A549 (cell line): ENCODE data around the gene COPA. TPM values are rescaled to one million over a fixed set of nuclear protein-coding genes. Genes with fewer than 3 reads are reported as not detected.
A peak's percentile ranks its signal among the peaks of the same experiment; 100 is the strongest.

Experiments used
- ATAC-seq, 2 experiments: fragments of 200-7000 bp in 1 of 2; fragments of >200 bp in 1 of 2; cut with Nextera tagmentation in 1 of 2; cut with Tn5 transposase in 1 of 2; 3 replicates each; pipeline versions ENCODE4 v1.8.0 to v1.9.1; 2018 to 2020; ENCODE audit warnings: mild to moderate bottlenecking in 1 of 2, moderate library complexity in 1 of 2
- CTCF ChIA-PET: fragments of 300-600 bp; sonication (Branson Sonifier 250); formaldehyde crosslinking; extraction: SDS; loops from one replicate; lab custom pipeline; 2021; ENCODE audit warnings: antibody characterized with exemption, inconsistent platforms; lab: Yijun Ruan, JAX
- POLR2A ChIA-PET: fragments of 350-600 bp; formaldehyde crosslinking; extraction: SDS; loops from one replicate; lab custom pipeline; 2021; ENCODE audit warnings: antibody characterized with exemption, inconsistent platforms; lab: Yijun Ruan, JAX
- DNase-seq, 2 experiments: peaks; one replicate each; pipeline versions ENCODE4 v3.0.0 to v3.0.0-alpha.2; 2011 to 2016; ENCODE audit warnings: low read depth in 1 of 2, low spot score in 1 of 2
- FAIRE-seq: peaks from 2 replicates; lab custom pipeline; 2011; peaks lifted over from hg19 to GRCh38; lab: Jason Lieb, UNC
- H3K27ac ChIP-seq, 2 experiments: fragments of >200 bp; sonication (Bioruptor Twin); formaldehyde crosslinking; 3 replicates each; pipeline ENCODE4 v1.5.1; 2016 to 2017
- H3K4me1 ChIP-seq: fragments of >200 bp; sonication (Bioruptor Twin); formaldehyde crosslinking; 3 replicates; pipeline ENCODE4 v1.6.1; 2016
- H3K4me2 ChIP-seq: fragments of >200 bp; sonication (Bioruptor Twin); formaldehyde crosslinking; 3 replicates; pipeline ENCODE4 v1.6.1; 2016
- H3K4me3 ChIP-seq: fragments of >200 bp; sonication (Bioruptor Twin); formaldehyde crosslinking; 3 replicates; pipeline ENCODE4 v1.5.1; 2016
- H3K9me3 ChIP-seq: fragments of >200 bp; sonication (Bioruptor Twin); formaldehyde crosslinking; 3 replicates; pipeline ENCODE4 v1.6.1; 2016
- ATOH8 ChIP-seq: fragments of 250-450 bp; sonication (Bioruptor Pico); IDR thresholded peaks from 2 replicates; pipeline ENCODE4 v1.5.0; 2020; ENCODE audit warnings: low read depth, mild to moderate bottlenecking, moderate library complexity
- BHLHE40 ChIP-seq: IDR thresholded peaks from 2 replicates; pipeline ENCODE4 v1.6.1; 2012; ENCODE audit warnings: low read depth, low read length, inconsistent platforms
- CBX2 ChIP-seq: fragments of 200-600 bp; sonication (generic); IDR thresholded peaks from 2 replicates; pipeline ENCODE4 v1.6.1; 2016; ENCODE audit warnings: low read depth, mild to moderate bottlenecking, borderline replicate concordance
- CBX8 ChIP-seq: fragments of 200-600 bp; sonication (generic); IDR thresholded peaks from 2 replicates; pipeline ENCODE4 v1.6.1; 2016
- CEBPB ChIP-seq, 2 experiments: fragments of >200 bp in 1 of 2; sonication (Bioruptor Twin) in 1 of 2; formaldehyde crosslinking in 1 of 2; IDR thresholded peaks; 2 replicates each; pipeline ENCODE4 v1.6.1; 2012 to 2016
- CHD4 ChIP-seq: fragments of 200-600 bp; sonication (generic); IDR thresholded peaks from 2 replicates; pipeline ENCODE4 v1.6.1; 2016; ENCODE audit warnings: antibody characterized with exemption, mild to moderate bottlenecking, borderline replicate concordance
- EHF ChIP-seq: fragments of 250-450 bp; sonication (Bioruptor Pico); IDR thresholded peaks from 2 replicates; pipeline ENCODE4 v1.5.0; 2020; ENCODE audit warnings: mild to moderate bottlenecking
- HDAC2 ChIP-seq: fragments of 200-600 bp; sonication (generic); IDR thresholded peaks from 2 replicates; pipeline ENCODE4 v1.6.1; 2016
- HES2 ChIP-seq: fragments of >200 bp; sonication (Bioruptor Twin); formaldehyde crosslinking; IDR thresholded peaks from 2 replicates; pipeline ENCODE4 v1.6.1; 2016
- HOXB5 ChIP-seq: fragments of 250-450 bp; sonication (Bioruptor Pico); IDR thresholded peaks from 2 replicates; pipeline ENCODE4 v1.5.0; 2020; ENCODE audit warnings: mild to moderate bottlenecking, moderate library complexity
- JUN ChIP-seq, 2 experiments: fragments of >200 bp; sonication (Bioruptor Twin); formaldehyde crosslinking; IDR thresholded peaks; 2 replicates in 1 of 2; 3 replicates in 1 of 2; pipeline ENCODE4 v1.6.1; 2016 to 2017
- KDM5A ChIP-seq: fragments of 200-600 bp; sonication (generic); IDR thresholded peaks from 2 replicates; pipeline ENCODE4 v1.6.1; 2016; ENCODE audit warnings: antibody characterized with exemption, mild to moderate bottlenecking
- MAFK ChIP-seq: fragments of 450-650 bp; IDR thresholded peaks from 2 replicates; pipeline ENCODE4 v1.6.1; 2014; ENCODE audit not compliant: partially characterized antibody
- MYC ChIP-seq: IDR thresholded peaks from 2 replicates; pipeline ENCODE4 v1.6.1; 2012; ENCODE audit warnings: mild to moderate bottlenecking, inconsistent platforms, low read length, improper control_type of control experiment, borderline replicate concordance
- NPAS2 ChIP-seq: fragments of 250-450 bp; sonication (Bioruptor Pico); IDR thresholded peaks from 2 replicates; pipeline ENCODE4 v1.8.0; 2022; ENCODE audit warnings: mild to moderate bottlenecking, moderate library complexity, borderline replicate concordance
- NR3C1 ChIP-seq: fragments of >200 bp; sonication (Bioruptor Twin); formaldehyde crosslinking; IDR thresholded peaks from 3 replicates; pipeline ENCODE4 v1.6.1; 2017
- POLR2A ChIP-seq: IDR thresholded peaks from 2 replicates; pipeline ENCODE4 v1.6.1; 2012; ENCODE audit warnings: mild to moderate bottlenecking, low read length
- POLR2AphosphoS2 ChIP-seq: conservative IDR thresholded peaks from 2 replicates; pipeline ENCODE4 v1.6.1; 2012; ENCODE audit warnings: low read length, improper control_type of control experiment, inconsistent platforms
- RARB ChIP-seq: fragments of 250-450 bp; sonication (Bioruptor Pico); IDR thresholded peaks from 2 replicates; pipeline ENCODE4 v1.8.0; 2021; ENCODE audit warnings: mild to moderate bottlenecking, moderate library complexity
- RCOR1 ChIP-seq: fragments of 150-350 bp; IDR thresholded peaks from 2 replicates; pipeline ENCODE4 v1.6.1; 2014; ENCODE audit warnings: antibody characterized with exemption, low read length, low read depth
- RFX5 ChIP-seq: fragments of 450-650 bp; IDR thresholded peaks from 2 replicates; pipeline ENCODE4 v1.7.1; 2014; ENCODE audit warnings: antibody characterized with exemption, mild to moderate bottlenecking, moderate library complexity
- RNF2 ChIP-seq: fragments of 200-600 bp; sonication (generic); IDR thresholded peaks from 2 replicates; pipeline ENCODE4 v1.6.1; 2016; ENCODE audit warnings: low read depth, mild to moderate bottlenecking, antibody characterized with exemption, moderate library complexity, borderline replicate concordance
- TP53 ChIP-seq: fragments of 250-450 bp; sonication (Bioruptor Pico); IDR thresholded peaks from 2 replicates; pipeline ENCODE4 v1.5.0; 2021; ENCODE audit warnings: mild to moderate bottlenecking, moderate library complexity
- ZFP36 ChIP-seq: fragments of 450-650 bp; IDR thresholded peaks from 2 replicates; pipeline ENCODE4 v1.6.1; 2014; ENCODE audit warnings: borderline replicate concordance; ENCODE audit not compliant: partially characterized antibody
- WGBS: methylation state at CpG from one replicate; pipeline ENCODE4 v1.1.6; 2017; ENCODE audit errors: missing lambda C conversion rate; 5-methylcytosine and 5-hydroxymethylcytosine counted together
- polyA plus RNA-seq, 4 experiments: library from polyadenylated mRNA; depleted of rRNA in 3 of 4; stranded (reverse); fragments of >200 nt; fragmentation: RNase III in 1 of 4; extraction: RNeasy Plus Mini Kit Qiagen cat#74134 plus additional on column Dnase treatment in 1 of 4; gene quantifications; 2 replicates in 3 of 4; 3 replicates in 1 of 4; pipeline ENCODE4 v1.2.3, GENCODE V29; 2011 to 2017
- TF ChIP-seq, protein P1 (sequence below): IDR thresholded peaks from 2 replicates; pipeline ENCODE4 v1.6.1; 2012

COPA gene
- polyA plus RNA-seq, 2 of the 4 experiments (the other 2 are of a cell fraction) = 83.5 to 149 TPM

DNA sequence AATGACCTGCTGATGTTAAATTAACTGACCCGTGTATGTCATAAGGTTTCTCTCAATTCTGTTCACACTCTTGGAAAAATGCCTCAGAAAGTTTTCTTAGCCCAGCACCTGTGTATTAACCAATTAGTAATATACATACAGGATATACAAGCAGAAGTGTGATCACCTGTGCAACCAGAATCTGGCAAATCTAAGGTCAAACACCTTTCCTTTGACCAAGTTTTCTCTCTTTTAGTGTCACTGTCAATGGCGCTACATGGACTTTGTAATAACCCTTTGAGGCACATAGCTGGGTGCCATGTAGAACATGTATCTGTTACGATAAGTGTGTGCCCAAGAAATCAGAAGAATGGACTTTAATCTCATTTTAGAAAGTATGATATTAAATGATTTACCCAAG, 1.2 kb upstream of the COPA start:
- no peak for TF ChIP-seq NPAS2 (CRISPR knock-in tag)
- TF ChIP-seq JUN (IDR thresholded peaks at IDR 0.05) = no peak
- no peak for TF ChIP-seq CBX2
- no peak for TF ChIP-seq POLR2A
- TF ChIP-seq CBX8 = no peak
- no peak for TF ChIP-seq HES2
- TF ChIP-seq, protein P1, sequence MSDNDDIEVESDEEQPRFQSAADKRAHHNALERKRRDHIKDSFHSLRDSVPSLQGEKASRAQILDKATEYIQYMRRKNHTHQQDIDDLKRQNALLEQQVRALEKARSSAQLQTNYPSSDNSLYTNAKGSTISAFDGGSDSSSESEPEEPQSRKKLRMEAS = no peak
- no peak for TF ChIP-seq TP53 (CRISPR knock-in tag)
- no peak for TF ChIP-seq BHLHE40
- no peak for TF ChIP-seq EHF (CRISPR knock-in tag)

GRCh38 chr1:160342526-160342925, 524 bp downstream of the COPA start:
- peaks cover 20% of the 10 kb centered on the region for H3K4me1 ChIP-seq
- peak overlapping the region; percentile 89 for H3K4me2 ChIP-seq
- H3K4me3 ChIP-seq = peak overlapping the region; percentile 93
- ATAC-seq (peak in 1 of 2 experiments; percentile 11; a peak in 3 of 6 replicates), FAIRE-seq (peak; percentile 32), DNase-seq (peak in 1 of 2 experiments; percentile 6)
- TF ChIP-seq HOXB5 (CRISPR knock-in tag) (no peak), CEBPB (IDR thresholded peaks at IDR 0.05) (no peak), RCOR1 (no peak), RARB (no peak), RFX5 (no peak), MAFK (peak; percentile 1), HDAC2 (no peak)
- TF ChIP-seq, protein P1 = no peak
- no peaks in the 10 kb centered on the region for H3K9me3 ChIP-seq
- ChIA-PET CTCF (interaction anchor here (1.3 kb wide), 1 partner anchor 51 kb away, joined by 7 read pairs; no protein-coding TSS in a partner anchor), POLR2A (no interaction called here)
- H3K27ac ChIP-seq = peak overlapping the region; percentile 92 to 93
- 0% methylated on average over 7 of the region's 7 CpGs for WGBS

More for the DNA sequence above, 1.2 kb upstream of the COPA start:
- no peaks in the 10 kb centered on the region for H3K9me3 ChIP-seq
- WGBS = 77% methylated on average over 3 of the region's 3 CpGs
- no peak for ATAC-seq
- no peak for FAIRE-seq
- CTCF ChIA-PET = interaction anchor here (0.7 to 2.7 kb wide), 7 partner anchors 10 to 73 kb away, joined by 3 to 11 read pairs (median 3); no protein-coding TSS in a partner anchor
- POLR2A ChIA-PET = no interaction called here
- no peak for DNase-seq
- peak overlapping the region; percentile 74 for H3K4me2 ChIP-seq
- H3K4me3 ChIP-seq = peak overlapping the region; percentile 93
- peaks cover 20% of the 10 kb centered on the region for H3K4me1 ChIP-seq
- H3K27ac ChIP-seq = peak overlapping the region; percentile 92 to 93; a peak in 5 of 6 replicates

DNA sequence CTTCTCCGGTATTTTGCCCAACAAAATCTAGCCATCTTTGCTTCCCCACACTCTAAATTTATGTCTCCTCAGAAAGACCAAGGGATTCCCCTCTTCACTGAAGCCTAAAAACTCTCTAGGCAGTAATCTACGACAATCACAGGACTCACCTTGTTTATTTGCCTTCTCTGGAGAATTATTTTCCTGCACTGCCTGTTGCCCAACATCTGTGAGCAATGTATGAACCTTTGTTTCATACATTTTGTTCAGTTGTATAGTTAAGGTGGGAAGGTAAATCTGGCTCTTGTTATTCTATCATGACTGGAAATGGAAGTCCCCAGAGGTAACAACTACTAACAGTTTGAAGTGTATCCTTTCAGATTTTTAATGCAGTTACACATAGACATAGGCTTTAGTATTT, 2.2 kb downstream of the COPA start:
- 83% methylated on average over 2 of the region's 2 CpGs for WGBS
- H3K4me3 ChIP-seq = no peak overlapping the region
- CTCF ChIA-PET = no interaction called here
- H3K4me1 ChIP-seq = peaks cover 20% of the 10 kb centered on the region
- H3K4me2 ChIP-seq = peak overlapping the region; percentile 89; the same call in 2 of the 3 replicates
- DNase-seq = no peak
- H3K27ac ChIP-seq = no peak overlapping the region
- POLR2A ChIA-PET = no interaction called here
- no peak for ATAC-seq
- no peak for TF ChIP-seq CHD4
- no peak for FAIRE-seq
- H3K9me3 ChIP-seq = no peaks in the 10 kb centered on the region

DNA sequence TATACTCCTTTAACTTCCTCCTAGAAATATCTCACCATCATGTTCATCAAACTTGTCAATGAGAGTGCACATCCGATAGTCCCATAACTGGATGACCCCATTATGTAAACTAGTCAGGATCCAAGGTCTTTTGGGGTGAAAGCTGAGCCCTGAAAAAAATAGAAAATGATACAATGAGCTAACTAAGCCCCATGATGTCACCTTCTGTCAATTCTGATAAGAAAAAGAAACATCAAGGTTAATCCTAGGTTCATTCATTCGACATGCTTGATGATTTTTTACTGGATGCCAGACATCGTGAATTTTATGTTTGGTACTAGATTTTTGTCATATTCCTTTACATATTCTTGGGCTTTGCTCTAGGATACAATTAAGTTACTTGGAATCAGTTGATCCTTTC, 2.9 kb downstream of the COPA start:
- ChIA-PET POLR2A (no interaction called here), CTCF (interaction anchor here (1.5 to 2.6 kb wide), 3 partner anchors 49 to 254 kb away, joined by 4 to 5 read pairs (median 5); no protein-coding TSS in a partner anchor)
- FAIRE-seq = no peak
- H3K4me3 ChIP-seq = no peak overlapping the region
- no peak overlapping the region for H3K4me2 ChIP-seq
- no peaks in the 10 kb centered on the region for H3K9me3 ChIP-seq
- no peak for TF ChIP-seq NPAS2 (CRISPR knock-in tag)
- TF ChIP-seq KDM5A = no peak
- no peak for TF ChIP-seq BHLHE40
- no peak for TF ChIP-seq ZFP36
- no peak for TF ChIP-seq HDAC2
- TF ChIP-seq MYC = no peak
- no peak for TF ChIP-seq RNF2
- TF ChIP-seq NR3C1 = no peak
- no peak for TF ChIP-seq RCOR1
- no peak for TF ChIP-seq MAFK
- no peak for TF ChIP-seq ATOH8
- TF ChIP-seq, protein P1 = no peak
- TF ChIP-seq POLR2AphosphoS2 = no peak
- no peak for ATAC-seq
- H3K4me1 ChIP-seq = peaks cover 20% of the 10 kb centered on the region
- no peak for DNase-seq
- no peak overlapping the region for H3K27ac ChIP-seq
- WGBS = 92% methylated on average over 3 of the region's 3 CpGs
